GM12872 (cell line): Measurements from ENCODE around the gene TAF6.

ENCODE experiments used
- CTCF ChIP-seq: IDR thresholded peaks from 3 replicates; pipeline ENCODE4 v1.5.1; 2011; ENCODE audit warnings: low read depth, mild to moderate bottlenecking, low read length, moderate library complexity; ENCODE audit not compliant: insufficient read depth

The TAF6 gene

GRCh38 chr7:100122568-100122967, 3.4 kb upstream of the TAF6 start:
- no peak for TF ChIP-seq CTCF

GRCh38 chr7:100122067-100122466, 2.9 kb upstream of the TAF6 start:
- no peak for TF ChIP-seq CTCF

- no peak for TF ChIP-seq CTCF
Measured at GRCh38 chr7:100120733-100121036, 1.5 kb upstream of the TAF6 start.

- TF ChIP-seq CTCF: no peak
Measured at GRCh38 chr7:100119970-100120732, 993 bp upstream of the TAF6 start.

- TF ChIP-seq CTCF: no peak
Measured at GRCh38 chr7:100118388-100119071, 628 bp downstream of the TAF6 start.

- TF ChIP-seq CTCF: no peak
Measured at GRCh38 chr7:100115026-100115425, 4.1 kb downstream of the TAF6 start.

GRCh38 chr7:100111914-100112313, 7.2 kb downstream of the TAF6 start:
- no peak for TF ChIP-seq CTCF
